ENCODE data around the gene UQCC2.

DNA sequence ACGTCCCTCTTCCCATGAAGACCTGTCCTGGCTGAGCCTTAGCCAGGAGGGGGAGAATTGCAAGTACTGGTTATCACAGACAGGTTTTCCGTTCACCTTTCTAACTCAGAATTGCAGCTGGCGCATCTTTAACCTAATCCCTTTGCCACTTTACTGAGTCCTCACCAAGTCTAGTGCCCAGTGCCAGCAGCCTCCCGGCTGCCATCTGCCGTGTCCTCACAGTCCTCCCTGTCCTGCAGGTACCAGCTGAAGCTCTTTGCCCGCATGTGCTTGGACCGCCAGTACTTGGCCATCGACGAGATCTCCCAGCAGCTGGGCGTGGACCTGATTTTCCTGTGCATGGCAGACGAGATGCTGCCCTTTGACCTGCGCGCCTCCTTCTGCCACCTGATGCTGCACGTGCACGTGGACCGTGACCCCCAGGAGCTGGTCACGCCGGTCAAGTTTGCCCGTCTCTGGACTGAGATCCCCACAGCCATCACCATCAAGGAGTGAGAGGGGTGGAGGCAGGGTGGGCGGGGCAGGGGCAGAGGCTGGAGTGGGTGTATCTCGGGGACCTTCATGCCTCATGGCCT is 41.3 kb downstream of the UQCC2 start:
- TF ChIP-seq, protein P1, sequence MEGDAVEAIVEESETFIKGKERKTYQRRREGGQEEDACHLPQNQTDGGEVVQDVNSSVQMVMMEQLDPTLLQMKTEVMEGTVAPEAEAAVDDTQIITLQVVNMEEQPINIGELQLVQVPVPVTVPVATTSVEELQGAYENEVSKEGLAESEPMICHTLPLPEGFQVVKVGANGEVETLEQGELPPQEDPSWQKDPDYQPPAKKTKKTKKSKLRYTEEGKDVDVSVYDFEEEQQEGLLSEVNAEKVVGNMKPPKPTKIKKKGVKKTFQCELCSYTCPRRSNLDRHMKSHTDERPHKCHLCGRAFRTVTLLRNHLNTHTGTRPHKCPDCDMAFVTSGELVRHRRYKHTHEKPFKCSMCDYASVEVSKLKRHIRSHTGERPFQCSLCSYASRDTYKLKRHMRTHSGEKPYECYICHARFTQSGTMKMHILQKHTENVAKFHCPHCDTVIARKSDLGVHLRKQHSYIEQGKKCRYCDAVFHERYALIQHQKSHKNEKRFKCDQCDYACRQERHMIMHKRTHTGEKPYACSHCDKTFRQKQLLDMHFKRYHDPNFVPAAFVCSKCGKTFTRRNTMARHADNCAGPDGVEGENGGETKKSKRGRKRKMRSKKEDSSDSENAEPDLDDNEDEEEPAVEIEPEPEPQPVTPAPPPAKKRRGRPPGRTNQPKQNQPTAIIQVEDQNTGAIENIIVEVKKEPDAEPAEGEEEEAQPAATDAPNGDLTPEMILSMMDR (conservative IDR thresholded peaks at IDR 0.05; ENCODE audit: low read length) = no peak
- no peak for TF ChIP-seq EZH2phosphoT487 (IDR thresholded peaks at IDR 0.05; ENCODE audit: borderline replicate concordance, low read depth, low read length)
